Fibroblast of lung (primary cell): ENCODE measurements around the gene CAMTA1. TPM values are rescaled to one million over a fixed set of nuclear protein-coding genes. Genes with fewer than 3 reads are reported as not detected.

ENCODE experiments used
- DNase-seq, 2 donors: peaks; one replicate each; pipeline versions ENCODE4 v3.0.0 to v3.0.0-alpha.2; 2010; ENCODE audit warnings: low read depth in 2 of 2
- H2AFZ ChIP-seq: 2 replicates; pipeline ENCODE4 v1.5.1; 2012; ENCODE audit warnings: low read length, control low read depth, inconsistent platforms
- H3K27ac ChIP-seq: 2 replicates; pipeline ENCODE4 v1.5.1; 2011; ENCODE audit warnings: low read length, control low read depth; ENCODE audit not compliant: insufficient read depth
- H3K27me3 ChIP-seq: 2 replicates; pipeline ENCODE4 v1.5.1; 2011; ENCODE audit warnings: mild to moderate bottlenecking, low read length; ENCODE audit not compliant: control insufficient read depth, insufficient read depth
- H3K36me3 ChIP-seq: 2 replicates; pipeline ENCODE4 v1.5.1; 2011; ENCODE audit warnings: low read length; ENCODE audit not compliant: control insufficient read depth, insufficient read depth
- H3K4me1 ChIP-seq: 2 replicates; pipeline ENCODE4 v1.5.1; 2011; ENCODE audit warnings: low read length; ENCODE audit not compliant: control insufficient read depth, insufficient read depth; ENCODE audit errors: extremely low read depth
- H3K4me2 ChIP-seq: 2 replicates; pipeline ENCODE4 v1.5.1; 2011; ENCODE audit warnings: low read length, control low read depth; ENCODE audit not compliant: insufficient read depth; ENCODE audit errors: extremely low read depth
- H3K4me3 ChIP-seq, 4 experiments: fragments of 200-600 bp in 1 of 4; sonication (generic) in 1 of 4; replicated peaks in 1 of 4; 2 replicates each; pipeline ENCODE4 v1.5.1; 2011 to 2016; ENCODE audit warnings: low read length in 4 of 4, low read depth in 3 of 4, mild to moderate bottlenecking in 3 of 4, control low read depth in 2 of 4, inconsistent platforms in 1 of 4, mixed read lengths in 1 of 4; ENCODE audit not compliant: insufficient read depth in 1 of 4; ENCODE audit errors: control extremely low read depth in 1 of 4
- H3K79me2 ChIP-seq: 2 replicates; pipeline ENCODE4 v1.5.1; 2012; ENCODE audit warnings: mild to moderate bottlenecking, low read length, inconsistent platforms; ENCODE audit not compliant: control insufficient read depth, insufficient read depth
- H3K9ac ChIP-seq: 2 replicates; pipeline ENCODE4 v1.5.1; 2011; ENCODE audit warnings: mild to moderate bottlenecking, low read length, control low read depth; ENCODE audit not compliant: insufficient read depth
- H3K9me3 ChIP-seq: 2 replicates; pipeline ENCODE4 v1.5.1; 2012; ENCODE audit warnings: low read depth, low read length; ENCODE audit not compliant: control insufficient read depth, insufficient read depth
- H4K20me1 ChIP-seq: 2 replicates; pipeline ENCODE4 v1.5.1; 2011; ENCODE audit warnings: low read length; ENCODE audit not compliant: control insufficient read depth, insufficient read depth; ENCODE audit errors: extremely low read depth
- CTCF ChIP-seq, 2 donors: IDR thresholded peaks in 1 of 2; conservative IDR thresholded peaks in 1 of 2; 1 replicate in 1 of 2; 2 replicates in 1 of 2; pipeline ENCODE4 v1.5.1; 2011 to 2012; ENCODE audit warnings: low read length in 2 of 2, control low read depth in 1 of 2, inconsistent platforms in 1 of 2, low read depth in 1 of 2, mild to moderate bottlenecking in 1 of 2
- EZH2 ChIP-seq: IDR thresholded peaks from 2 replicates; pipeline ENCODE4 v1.5.1; 2012; ENCODE audit warnings: low read length, control low read depth, mild to moderate bottlenecking; ENCODE audit errors: missing control alignments
- polyA plus RNA-seq, 2 donors: library from polyadenylated mRNA; depleted of rRNA in 1 of 2; stranded (reverse) in 1 of 2; unstranded in 1 of 2; fragments of >200 nt; gene quantifications; 2 replicates each; pipeline ENCODE4 v1.2.1, GENCODE V29; 2011 to 2012; ENCODE audit warnings: missing spikeins in 1 of 2
- total RNA-seq: library from RNA; depleted of rRNA; stranded (reverse); fragments of >200 nt; gene quantifications from 2 replicates; pipeline ENCODE4 v1.2.1, GENCODE V29; 2014

The CAMTA1 gene
- total and polyA plus RNA-seq, 2 donors (not counting 1 experiment from before 2014, with no cell fraction given): 47.6 to 86.0 TPM

- peak in 1 of 2 donors; percentile 36 for DNase-seq
- Histone ChIP-seq H3K9ac (no peak overlapping the region), H3K79me2 (no peaks in the 10 kb centered on the region), H3K27me3 (no peaks in the 10 kb centered on the region), H3K9me3 (no peaks in the 10 kb centered on the region), H3K36me3 (no peaks in the 10 kb centered on the region), H3K4me2 (no peak overlapping the region), H3K4me1 (no peaks in the 10 kb centered on the region), H3K27ac (no peak overlapping the region), H4K20me1 (no peaks in the 10 kb centered on the region), H3K4me3 (no peak overlapping the region), H2AFZ (no peak overlapping the region)
- TF ChIP-seq CTCF (conservative IDR thresholded peaks at IDR 0.05 in 1 of 2, IDR thresholded peaks at IDR 0.05 in 1 of 2; ENCODE audit: low read depth in 1 of 2, low read length in 2 of 2) (no peak), EZH2 (no peak)
Measured at GRCh38 chr1:7047866-7048265, 262.6 kb downstream of the CAMTA1 start.

GRCh38 chr1:7048395-7048794 is 263.1 kb downstream of the CAMTA1 start:
- Histone ChIP-seq H3K4me1 (no peaks in the 10 kb centered on the region), H3K4me2 (no peak overlapping the region), H3K9me3 (no peaks in the 10 kb centered on the region), H3K27ac (no peak overlapping the region), H3K79me2 (no peaks in the 10 kb centered on the region), H2AFZ (no peak overlapping the region), H4K20me1 (no peaks in the 10 kb centered on the region), H3K4me3 (no peak overlapping the region), H3K27me3 (no peaks in the 10 kb centered on the region), H3K9ac (no peak overlapping the region), H3K36me3 (no peaks in the 10 kb centered on the region)
- TF ChIP-seq CTCF (conservative IDR thresholded peaks at IDR 0.05 in 1 of 2, IDR thresholded peaks at IDR 0.05 in 1 of 2; ENCODE audit: low read depth in 1 of 2, low read length in 2 of 2) (no peak), EZH2 (no peak)
- DNase-seq: no peak

GRCh38 chr1:7049913-7050625 is 264.8 kb downstream of the CAMTA1 start:
- H3K9ac ChIP-seq: no peak overlapping the region
- TF ChIP-seq CTCF (conservative IDR thresholded peaks at IDR 0.05 in 1 of 2, IDR thresholded peaks at IDR 0.05 in 1 of 2; ENCODE audit: low read depth in 1 of 2, low read length in 2 of 2) (no peak), EZH2 (no peak)
- H3K9me3 ChIP-seq: no peaks in the 10 kb centered on the region
- no peaks in the 10 kb centered on the region for H3K79me2 ChIP-seq
- no peak overlapping the region for H2AFZ ChIP-seq
- no peaks in the 10 kb centered on the region for H3K36me3 ChIP-seq
- no peak overlapping the region for H3K4me3 ChIP-seq
- H3K4me2 ChIP-seq: no peak overlapping the region
- H4K20me1 ChIP-seq: no peaks in the 10 kb centered on the region
- DNase-seq: no peak
- no peaks in the 10 kb centered on the region for H3K27me3 ChIP-seq
- H3K4me1 ChIP-seq: no peaks in the 10 kb centered on the region
- no peak overlapping the region for H3K27ac ChIP-seq
